Bronchial epithelial cell (primary cell): ENCODE results near the gene OR12D1. TPM values are rescaled to one million over a fixed set of nuclear protein-coding genes. Genes with fewer than 3 reads are reported as not detected.

Experiments
- DNase-seq: peaks from one replicate; pipeline ENCODE4 v3.0.0-alpha.2; 2010; ENCODE audit warnings: low read depth
- FAIRE-seq: peaks from 2 replicates; lab custom pipeline; 2011; peaks lifted over from hg19 to GRCh38; lab: Jason Lieb, UNC
- H3K27me3 ChIP-seq: 2 replicates; pipeline ENCODE4 v1.5.1; 2011; ENCODE audit warnings: low read length; ENCODE audit not compliant: control insufficient read depth, insufficient read depth
- H3K36me3 ChIP-seq: 2 replicates; pipeline ENCODE4 v1.5.1; 2011; ENCODE audit warnings: low read length; ENCODE audit not compliant: control insufficient read depth, insufficient read depth
- H3K4me3 ChIP-seq: 2 replicates; pipeline ENCODE4 v1.5.1; 2011; ENCODE audit warnings: mild to moderate bottlenecking, low read depth, low read length, control low read depth
- CTCF ChIP-seq: IDR thresholded peaks from 2 replicates; pipeline ENCODE4 v1.5.1; 2011; ENCODE audit warnings: mild to moderate bottlenecking, moderate library complexity, low read length, control low read depth, inconsistent platforms; ENCODE audit not compliant: insufficient read depth, severe bottlenecking
- total RNA-seq: library from RNA; depleted of rRNA; stranded (reverse); fragments of >200 nt; gene quantifications from 2 replicates; pipeline ENCODE4 v1.2.1, GENCODE V29; 2014

The OR12D1 gene
- total RNA-seq, 1 donor from 2014 or later: not detected

- H3K27me3 ChIP-seq: no peaks in the 10 kb centered on the region
- H3K4me3 ChIP-seq: no peak within 1 kb of the TSS
- DNase-seq: no peak
- no peak for FAIRE-seq
- H3K36me3 ChIP-seq: no peaks in the 10 kb centered on the region
- no peak for TF ChIP-seq CTCF
These were observed 42.2 kb downstream of the OR12D1 start, which contains the start of the genes OR11A1 and OR2H1 for GRCh38 chr6:29456971-29457370. Gene OR11A1, minus strand, starts transcription at chr6:29457071. Its CDS starts 29,430 bp downstream, at chr6:29427641. Gene OR2H1, plus strand, starts transcription at chr6:29457155. Its CDS starts 4,615 bp downstream, at chr6:29461770.

GRCh38 chr6:29461021-29461814 lies 46.5 kb downstream of the OR12D1 start:
- FAIRE-seq: peak; percentile 98

GRCh38 chr6:29462022-29462421 lies 47.3 kb downstream of the OR12D1 start:
- Histone ChIP-seq H3K36me3 (no peaks in the 10 kb centered on the region), H3K4me3 (no peak overlapping the region), H3K27me3 (peaks cover 2% of the 10 kb centered on the region)
- DNase-seq: no peak
- no peak for FAIRE-seq
- TF ChIP-seq CTCF: no peak

More at GRCh38 chr6:29461021-29461814, 46.5 kb downstream of the OR12D1 start:
- Histone ChIP-seq H3K4me3 (no peak overlapping the region), H3K27me3 (peaks cover 2% of the 10 kb centered on the region), H3K36me3 (no peaks in the 10 kb centered on the region)
- DNase-seq: no peak
- TF ChIP-seq CTCF: no peak

- Histone ChIP-seq H3K36me3 (no peaks in the 10 kb centered on the region), H3K27me3 (peaks cover 2% of the 10 kb centered on the region), H3K4me3 (no peak overlapping the region)
- peak; percentile 75 for DNase-seq
- FAIRE-seq: no peak
- TF ChIP-seq CTCF: no peak
These were observed 50.6 kb downstream of the OR12D1 start for GRCh38 chr6:29465279-29465678.

- no peak overlapping the region for H3K4me3 ChIP-seq
- TF ChIP-seq CTCF: no peak
- H3K36me3 ChIP-seq: no peaks in the 10 kb centered on the region
- H3K27me3 ChIP-seq: peaks cover 2% of the 10 kb centered on the region
- FAIRE-seq: no peak
- no peak for DNase-seq
These were observed 51.1 kb downstream of the OR12D1 start for GRCh38 chr6:29465801-29466200.
